HEK293T (cell line): Measurements from ENCODE around the gene TCERG1L.

Experiments used
- CTBP1 ChIP-seq: fragments of 450-650 bp; IDR thresholded peaks from 2 replicates; pipeline ENCODE4 v1.6.1; 2016; ENCODE audit warnings: borderline replicate concordance
- ELF4 ChIP-seq: fragments of 450-650 bp; IDR thresholded peaks from 2 replicates; pipeline ENCODE4 v1.6.1; 2017; ENCODE audit warnings: antibody characterized with exemption
- FOXA1 ChIP-seq: fragments of 450-650 bp; IDR thresholded peaks from 2 replicates; pipeline ENCODE4 v1.6.1; 2016; ENCODE audit warnings: mild to moderate bottlenecking
- FOXK2 ChIP-seq: fragments of 450-650 bp; IDR thresholded peaks from 2 replicates; pipeline ENCODE4 v1.6.1; 2016; ENCODE audit warnings: mild to moderate bottlenecking
- L3MBTL2 ChIP-seq: fragments of 450-650 bp; conservative IDR thresholded peaks from 2 replicates; pipeline ENCODE4 v1.6.1; 2016; ENCODE audit warnings: mild to moderate bottlenecking
- LEF1 ChIP-seq: fragments of 450-650 bp; IDR thresholded peaks from 2 replicates; pipeline ENCODE4 v1.6.1; 2017; ENCODE audit warnings: mild to moderate bottlenecking, borderline replicate concordance
- SP1 ChIP-seq: fragments of 450-650 bp; IDR thresholded peaks from 2 replicates; pipeline ENCODE4 v1.6.1; 2017
- TARDBP ChIP-seq: fragments of 450-650 bp; IDR thresholded peaks from 2 replicates; pipeline ENCODE4 v1.6.1; 2016
- ZNF384 ChIP-seq: fragments of 450-650 bp; IDR thresholded peaks from 2 replicates; pipeline ENCODE4 v1.6.1; 2016

GRCh38 chr10:131089861-131090260, 221.7 kb downstream of the TCERG1L start:
- TF ChIP-seq CTBP1 (no peak), LEF1 (no peak), L3MBTL2 (no peak), FOXK2 (no peak), ZNF384 (no peak), ELF4 (no peak), SP1 (no peak), TARDBP (no peak), FOXA1 (no peak)
